GM12891 (cell line): ENCODE data around the gene RFX2.

Experiments
- POLR2A ChIP-seq: IDR thresholded peaks from 2 replicates; pipeline ENCODE4 v1.6.1; 2011; ENCODE audit warnings: low read depth, low read length, control low read depth
- POLR2AphosphoS5 ChIP-seq: IDR thresholded peaks from 2 replicates; pipeline ENCODE4 v1.6.1; 2011; ENCODE audit warnings: low read depth, low read length, control low read depth

GRCh38 chr19:6007866-6008265 lies 102.4 kb downstream of the RFX2 start:
- TF ChIP-seq POLR2A: no peak
- no peak for TF ChIP-seq POLR2AphosphoS5
